Gastroesophageal sphincter (tissue), 3 donors: ENCODE data around the gene POT1.
"Not testable (repeated sequence)": the region's sequence is repeated elsewhere in the genome, so short reads cannot be mapped to it uniquely, and the experiment has no call there.

Experiments used
- POLR2A ChIP-seq, 2 donors: fragments of 450-650 bp; IDR thresholded peaks; one replicate each; pipeline ENCODE4 v1.6.1; 2017; ENCODE audit warnings: antibody characterized with exemption in 2 of 2, mild to moderate bottlenecking in 2 of 2, moderate library complexity in 1 of 2
- TF ChIP-seq, protein P1 (sequence below), 4 experiments: fragments of 200-600 bp in 2 of 4; fragments of 450-650 bp in 2 of 4; sonication (generic) in 1 of 4; IDR thresholded peaks; one replicate each; pipeline ENCODE4 v1.5.1; 2017 to 2019; ENCODE audit warnings: antibody characterized with exemption in 4 of 4, mild to moderate bottlenecking in 2 of 4, moderate library complexity in 2 of 4

DNA sequence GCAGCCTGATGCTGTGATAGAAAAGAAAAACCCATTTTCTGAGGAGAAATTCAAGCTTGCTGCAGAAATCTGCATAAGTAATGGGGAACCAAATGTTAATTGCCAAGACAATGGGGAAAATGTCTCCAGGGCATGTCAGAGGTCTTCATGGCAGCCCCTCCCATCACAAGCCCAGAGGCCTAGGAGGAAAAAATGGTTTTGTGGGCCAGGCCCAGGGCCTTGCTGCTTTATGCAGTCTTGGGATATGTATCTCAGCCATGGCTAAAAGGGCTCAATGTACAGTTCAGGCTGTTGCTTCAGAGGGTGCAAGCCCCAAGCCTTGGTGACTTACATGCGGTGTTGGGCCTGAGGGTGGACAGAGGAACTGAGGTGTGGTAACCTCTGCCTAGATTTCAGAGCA is 28.3 kb upstream of the POT1 start:
- TF ChIP-seq POLR2A (IDR thresholded peaks at IDR 0.05) = not testable (repeated sequence)
- TF ChIP-seq, protein P1, sequence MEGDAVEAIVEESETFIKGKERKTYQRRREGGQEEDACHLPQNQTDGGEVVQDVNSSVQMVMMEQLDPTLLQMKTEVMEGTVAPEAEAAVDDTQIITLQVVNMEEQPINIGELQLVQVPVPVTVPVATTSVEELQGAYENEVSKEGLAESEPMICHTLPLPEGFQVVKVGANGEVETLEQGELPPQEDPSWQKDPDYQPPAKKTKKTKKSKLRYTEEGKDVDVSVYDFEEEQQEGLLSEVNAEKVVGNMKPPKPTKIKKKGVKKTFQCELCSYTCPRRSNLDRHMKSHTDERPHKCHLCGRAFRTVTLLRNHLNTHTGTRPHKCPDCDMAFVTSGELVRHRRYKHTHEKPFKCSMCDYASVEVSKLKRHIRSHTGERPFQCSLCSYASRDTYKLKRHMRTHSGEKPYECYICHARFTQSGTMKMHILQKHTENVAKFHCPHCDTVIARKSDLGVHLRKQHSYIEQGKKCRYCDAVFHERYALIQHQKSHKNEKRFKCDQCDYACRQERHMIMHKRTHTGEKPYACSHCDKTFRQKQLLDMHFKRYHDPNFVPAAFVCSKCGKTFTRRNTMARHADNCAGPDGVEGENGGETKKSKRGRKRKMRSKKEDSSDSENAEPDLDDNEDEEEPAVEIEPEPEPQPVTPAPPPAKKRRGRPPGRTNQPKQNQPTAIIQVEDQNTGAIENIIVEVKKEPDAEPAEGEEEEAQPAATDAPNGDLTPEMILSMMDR (IDR thresholded peaks at IDR 0.05) = not testable (repeated sequence)
